ENCODE results near the gene NCOA7.

NCOA7 gene

GRCh38 chr6:125815080-125815910, 24.5 kb downstream of the NCOA7 start:
- no peak for DNase-seq (ENCODE audit: low read depth)

DNA sequence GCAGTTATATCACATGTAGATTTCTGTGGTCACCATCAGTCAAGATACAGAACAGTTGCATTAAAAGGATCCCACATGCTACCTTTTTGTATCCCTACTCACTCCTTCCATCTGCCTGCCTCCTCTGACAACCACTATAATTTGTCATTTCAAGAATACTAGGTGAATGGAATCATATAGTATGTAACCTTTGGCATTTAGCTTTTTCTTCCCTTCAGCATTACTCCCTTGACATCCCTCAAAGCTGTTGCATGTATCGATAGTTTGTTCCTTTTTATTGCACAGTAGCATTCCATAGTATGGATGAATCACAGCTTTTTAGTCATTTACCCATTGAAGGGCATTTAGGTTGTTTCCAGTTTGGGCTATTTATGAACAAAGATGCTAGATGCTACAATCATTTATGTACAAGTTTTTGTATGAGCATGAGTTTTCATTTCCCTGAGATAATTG, 26.1 kb downstream of the NCOA7 start:
- no peak for DNase-seq (ENCODE audit: low read depth)

- no peak for DNase-seq (ENCODE audit: low read depth)
Measured at GRCh38 chr6:125818225-125818657, 27.5 kb downstream of the NCOA7 start.

- DNase-seq (ENCODE audit: low read depth), result no peak
Measured at GRCh38 chr6:125818772-125819260, 28.1 kb downstream of the NCOA7 start.

GRCh38 chr6:125819535-125820326, 29.0 kb downstream of the NCOA7 start:
- DNase-seq (ENCODE audit: low read depth), result no peak

DNA sequence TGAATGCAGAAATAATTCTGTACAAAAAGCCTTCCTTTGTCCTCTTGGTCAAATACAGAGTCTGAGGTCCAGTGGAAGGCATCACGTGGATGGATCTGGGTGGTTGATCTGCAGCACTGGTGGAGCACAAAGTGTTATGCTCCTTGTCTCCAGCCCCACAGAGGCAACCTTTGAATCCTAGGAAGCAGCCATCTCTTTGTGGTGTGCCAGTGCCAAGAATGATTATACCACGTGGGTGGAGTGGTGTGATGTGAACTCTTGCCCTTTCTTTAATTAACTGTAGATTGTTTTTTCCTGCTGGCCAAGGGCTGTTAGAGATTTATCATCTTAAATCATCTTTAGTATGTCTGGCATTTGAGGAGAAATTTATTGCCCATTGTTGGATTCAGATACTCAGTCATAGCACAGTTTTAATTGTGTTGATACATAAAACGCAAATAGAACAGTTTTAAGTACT, 31.1 kb downstream of the NCOA7 start:
- DNase-seq (ENCODE audit: low read depth), result no peak

- DNase-seq (ENCODE audit: low read depth), result no peak
Measured at GRCh38 chr6:125823180-125823579, 32.4 kb downstream of the NCOA7 start.

DNA sequence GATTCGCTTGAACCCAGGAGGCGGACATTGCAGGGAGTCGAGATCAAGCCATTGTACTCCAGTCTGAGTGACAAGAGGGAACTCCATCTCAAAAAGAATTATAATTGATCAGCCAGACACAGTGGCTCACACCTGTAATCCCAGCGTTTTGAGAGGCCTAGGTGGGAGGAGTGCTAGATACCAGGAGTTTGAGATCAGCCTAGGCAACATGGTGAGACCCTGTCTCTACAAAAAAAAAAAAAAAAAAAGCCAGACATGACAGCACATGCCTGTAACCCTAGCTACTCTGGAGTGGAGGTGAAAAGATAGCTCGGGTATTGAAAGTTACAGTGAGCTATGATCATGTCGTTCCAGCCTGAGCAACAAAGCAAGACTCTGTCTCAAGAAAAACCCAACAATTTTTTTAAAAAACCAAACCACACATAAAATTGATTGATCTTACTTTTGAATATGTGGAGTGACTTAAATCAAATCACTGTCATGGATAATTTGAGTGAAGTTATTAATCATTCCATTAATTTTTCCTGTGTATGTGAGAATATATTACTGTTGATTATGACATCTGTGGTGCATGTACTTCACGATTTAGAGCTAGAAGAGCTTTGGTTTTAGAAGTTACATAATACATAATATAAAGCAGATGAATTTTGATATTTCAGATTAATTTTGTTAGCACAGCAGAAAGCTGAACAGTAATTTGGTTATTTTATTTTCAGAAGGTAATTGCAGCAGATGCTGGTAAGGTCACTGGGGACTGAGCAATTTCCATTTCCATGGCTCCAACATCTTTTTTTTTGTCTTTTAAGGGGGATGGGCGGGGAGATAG, 34.4 kb downstream of the NCOA7 start:
- no peak for DNase-seq (ENCODE audit: low read depth)

DNA sequence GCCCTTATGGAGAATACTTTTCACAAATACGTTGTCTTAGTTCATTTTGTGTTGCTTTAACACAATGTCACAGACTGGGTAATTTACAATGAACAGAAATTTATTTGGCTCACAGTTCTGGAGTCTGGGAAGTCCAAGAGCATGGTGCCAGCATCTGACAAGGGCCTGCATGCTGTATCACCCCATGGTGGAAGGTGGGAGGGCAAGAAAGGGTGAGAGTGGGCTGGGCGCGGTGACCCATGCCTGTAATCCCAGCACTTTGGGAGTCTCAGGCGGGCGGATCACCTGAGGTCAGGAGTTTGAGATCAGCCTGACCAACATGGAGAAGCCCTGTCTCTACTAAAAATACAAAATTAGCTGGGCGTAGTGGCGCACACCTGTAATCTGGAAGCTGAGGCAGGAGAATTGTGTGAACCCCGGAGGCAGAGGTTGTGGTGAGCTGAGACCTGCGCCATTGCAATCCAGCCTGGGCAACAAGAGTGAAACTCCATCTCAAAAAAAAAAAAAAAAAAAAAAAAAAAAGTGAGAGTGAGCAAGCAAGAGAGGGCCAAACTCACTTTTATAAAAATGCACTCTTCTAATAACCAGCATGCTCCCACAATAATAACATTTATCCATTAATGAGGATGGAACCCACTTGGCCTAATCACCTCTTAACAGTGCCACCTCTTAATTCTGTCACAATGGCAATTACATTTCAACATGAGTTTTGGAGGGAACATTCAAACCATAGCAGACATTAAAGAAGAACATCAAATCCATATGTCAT, 36.1 kb downstream of the NCOA7 start:
- DNase-seq (ENCODE audit: low read depth), result no peak

DNA sequence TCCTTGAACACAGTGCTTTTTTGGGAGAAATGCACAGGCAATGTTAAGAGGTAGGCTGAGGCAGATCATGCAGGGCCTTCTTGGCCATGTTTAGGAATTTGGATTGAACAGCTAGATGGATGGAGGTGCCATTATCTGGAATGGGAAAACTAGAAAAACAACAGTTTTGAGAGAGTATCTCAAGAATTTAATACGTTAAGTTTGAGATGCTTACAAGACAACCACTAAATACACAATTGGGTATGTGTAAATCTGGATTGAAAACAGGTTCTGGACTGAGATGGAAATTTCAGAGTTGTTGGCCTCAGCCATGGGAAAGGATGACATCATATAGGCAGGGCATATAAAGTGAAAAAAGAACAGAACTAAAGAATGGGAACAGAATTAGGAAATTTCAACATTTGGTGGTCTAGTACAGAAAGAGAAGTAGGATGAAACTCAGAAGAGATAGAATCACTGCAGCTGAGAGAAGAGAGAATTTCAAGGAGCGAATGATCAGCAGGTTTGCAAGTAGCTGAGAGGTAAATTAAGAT, 37.1 kb downstream of the NCOA7 start:
- no peak for DNase-seq (ENCODE audit: low read depth)

- no peak for DNase-seq (ENCODE audit: low read depth)
Measured at GRCh38 chr6:125828476-125829039, 37.8 kb downstream of the NCOA7 start.

DNA sequence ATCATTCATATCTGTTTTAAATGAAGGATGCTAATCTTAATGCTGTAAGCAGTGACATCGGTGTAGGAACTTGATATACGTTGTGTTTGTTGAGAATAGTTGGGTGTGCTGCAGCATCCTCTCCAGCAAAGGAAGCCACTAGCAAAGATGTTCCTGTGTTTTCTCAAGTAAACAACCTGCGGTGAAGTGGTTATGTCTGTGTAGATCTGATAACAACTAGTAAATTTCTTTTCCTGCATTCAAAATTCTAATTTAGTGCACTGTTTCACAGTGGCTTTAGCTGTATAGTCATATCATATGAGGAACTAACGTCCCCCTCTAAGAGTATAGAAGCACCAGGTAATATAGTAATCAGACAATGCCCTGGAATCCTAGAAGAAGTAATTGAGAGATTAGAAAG, 38.7 kb downstream of the NCOA7 start:
- DNase-seq (ENCODE audit: low read depth), result peak; percentile 34

- no peak for DNase-seq (ENCODE audit: low read depth)
Measured at GRCh38 chr6:125831659-125832058, 40.9 kb downstream of the NCOA7 start.

- DNase-seq (ENCODE audit: low read depth), result no peak
Measured at GRCh38 chr6:125832391-125833117, 41.8 kb downstream of the NCOA7 start.

- DNase-seq (ENCODE audit: low read depth), result no peak
Measured at GRCh38 chr6:125834348-125834747, 43.6 kb downstream of the NCOA7 start.

GRCh38 chr6:125835221-125835744, 44.5 kb downstream of the NCOA7 start:
- DNase-seq (ENCODE audit: low read depth), result no peak

DNA sequence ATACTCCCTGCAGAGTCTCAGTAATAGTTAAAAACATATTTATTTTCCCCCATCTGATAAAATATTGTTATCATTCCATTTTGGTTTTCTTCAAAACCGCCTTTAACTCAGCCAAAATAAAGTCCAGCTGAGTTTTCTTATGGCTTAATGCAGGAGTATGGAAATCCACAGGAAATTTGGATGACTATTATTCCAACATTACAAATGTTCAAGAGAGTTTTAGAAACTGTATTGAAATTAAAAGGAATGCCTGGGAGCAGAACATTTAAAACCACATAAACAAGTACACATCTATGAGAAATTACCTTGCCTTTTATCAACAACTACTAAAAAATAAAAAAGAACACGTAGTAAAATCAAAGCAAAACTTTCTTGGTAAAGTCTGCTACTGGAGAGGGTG, 45.7 kb downstream of the NCOA7 start:
- DNase-seq (ENCODE audit: low read depth), result no peak

DNA sequence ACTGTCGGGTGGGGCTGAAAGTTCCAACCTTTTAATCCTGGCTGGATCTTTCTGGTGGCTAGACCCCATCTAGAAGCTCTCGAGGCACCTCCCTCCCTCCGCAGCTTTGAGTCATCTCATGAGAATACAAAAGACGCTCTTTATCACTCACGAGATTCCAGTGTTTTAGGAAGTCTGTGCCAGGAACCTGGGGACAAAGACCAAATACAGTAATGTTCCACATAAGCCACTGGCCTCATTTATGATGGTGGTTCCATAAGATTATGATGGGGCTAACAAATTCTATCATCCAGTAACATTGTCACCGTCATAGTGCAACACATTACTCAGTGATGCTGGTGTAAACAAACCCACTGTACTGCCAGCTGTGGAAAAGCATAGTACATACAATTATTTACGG, 48.7 kb downstream of the NCOA7 start:
- no peak for DNase-seq (ENCODE audit: low read depth)

DNA sequence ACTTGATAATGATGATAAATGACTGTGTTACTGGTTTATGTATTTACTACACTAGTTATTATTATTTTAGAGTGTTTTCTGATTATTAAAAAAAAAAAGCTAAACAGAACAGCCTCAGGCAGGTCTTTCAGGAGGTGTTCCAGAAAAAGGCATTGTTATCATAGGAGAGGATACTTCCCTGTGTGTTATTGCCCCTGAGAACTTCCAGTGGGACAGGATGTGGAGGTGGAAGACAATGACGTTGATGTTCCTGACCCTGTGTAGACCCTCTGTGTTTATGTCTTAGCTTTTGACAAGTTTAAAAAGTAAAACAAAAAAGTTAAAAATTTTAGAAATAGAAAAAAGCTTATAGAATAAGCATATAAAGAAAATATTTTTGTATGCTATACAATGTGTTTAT, 49.1 kb downstream of the NCOA7 start:
- no peak for DNase-seq (ENCODE audit: low read depth)
